Adipocyte (in vitro differentiated cells): ENCODE measurements around the gene HS6ST1.

ENCODE experiments used
- DNase-seq: peaks from one replicate; pipeline ENCODE4 v3.0.0-alpha.2; 2015; ENCODE audit warnings: low read depth
- H3K27me3 ChIP-seq: replicated peaks from 2 replicates; pipeline ENCODE4 v1.7.0; 2013; ENCODE audit warnings: mild to moderate bottlenecking, low read length, moderate library complexity; ENCODE audit not compliant: control insufficient read depth, insufficient read depth
- H3K36me3 ChIP-seq: 2 replicates; pipeline ENCODE4 v1.7.0; 2013; ENCODE audit warnings: low read length, mild to moderate bottlenecking, moderate library complexity; ENCODE audit not compliant: control insufficient read depth, insufficient read depth, severe bottlenecking
- H3K4me1 ChIP-seq: 2 replicates; pipeline ENCODE4 v1.7.0; 2013; ENCODE audit warnings: mild to moderate bottlenecking, low read length, moderate library complexity; ENCODE audit not compliant: control insufficient read depth, insufficient read depth
- H3K4me3 ChIP-seq: 2 replicates; pipeline ENCODE4 v1.7.0; 2013; ENCODE audit warnings: mild to moderate bottlenecking, low read length, moderate library complexity
- H3K9ac ChIP-seq: 2 replicates; pipeline ENCODE4 v1.7.0; 2013; ENCODE audit warnings: mild to moderate bottlenecking, low read length, moderate library complexity
- H3K9me3 ChIP-seq: 2 replicates; pipeline ENCODE4 v1.7.0; 2013; ENCODE audit warnings: mild to moderate bottlenecking, low read length, moderate library complexity; ENCODE audit not compliant: control insufficient read depth

Gene HS6ST1

DNA sequence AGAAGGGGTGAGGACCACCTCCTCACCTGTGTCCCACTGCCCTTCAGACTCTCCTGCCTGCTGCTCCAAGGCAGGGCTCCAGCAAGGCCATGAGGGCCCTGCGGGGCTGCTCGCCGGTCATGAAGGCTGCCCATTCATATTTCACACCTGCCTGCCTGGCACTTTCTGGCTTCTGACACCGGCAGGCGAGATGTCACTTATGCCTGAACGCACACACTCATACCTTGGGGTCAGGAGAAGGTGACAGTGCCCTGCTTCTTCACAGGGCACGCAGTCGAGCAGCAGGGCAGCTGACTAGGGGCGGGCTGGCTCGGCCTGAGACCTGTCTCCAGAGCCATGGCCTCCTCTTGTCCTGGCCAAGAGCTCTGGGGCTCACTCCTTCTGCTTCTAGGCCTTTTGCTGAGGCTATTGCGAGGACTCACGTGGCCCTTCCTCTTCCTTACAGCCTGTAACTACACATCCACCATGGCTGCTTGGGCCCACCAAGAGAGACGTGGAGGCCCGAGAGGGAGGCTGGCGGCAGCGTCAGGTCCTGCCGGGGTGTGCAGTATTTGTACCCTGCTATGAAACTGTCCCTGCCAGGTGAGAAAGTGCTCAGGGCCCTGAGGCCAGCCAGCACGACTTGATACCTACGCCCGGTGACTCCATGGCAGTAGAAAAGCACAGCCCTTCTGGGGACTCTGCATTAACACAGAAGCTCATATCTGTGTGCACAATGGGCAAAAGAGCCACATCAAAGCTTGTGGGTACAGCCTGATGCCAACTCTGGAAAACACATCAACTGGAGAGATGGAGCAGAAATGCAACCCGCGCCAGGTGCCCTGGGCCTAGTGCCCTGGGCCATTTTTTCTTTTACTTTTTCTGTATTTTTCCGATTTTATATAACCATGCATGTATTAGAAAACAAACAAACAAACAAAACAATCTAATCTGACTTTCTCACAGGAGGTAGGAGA is 30.6 kb downstream of the HS6ST1 start:
- Histone ChIP-seq H3K9me3 (no peaks in the 10 kb centered on the region), H3K9ac (no peak overlapping the region), H3K4me1 (no peaks in the 10 kb centered on the region), H3K27me3 (no peaks in the 10 kb centered on the region), H3K36me3 (peaks cover 16% of the 10 kb centered on the region), H3K4me3 (no peak overlapping the region)
- DNase-seq: no peak

DNA sequence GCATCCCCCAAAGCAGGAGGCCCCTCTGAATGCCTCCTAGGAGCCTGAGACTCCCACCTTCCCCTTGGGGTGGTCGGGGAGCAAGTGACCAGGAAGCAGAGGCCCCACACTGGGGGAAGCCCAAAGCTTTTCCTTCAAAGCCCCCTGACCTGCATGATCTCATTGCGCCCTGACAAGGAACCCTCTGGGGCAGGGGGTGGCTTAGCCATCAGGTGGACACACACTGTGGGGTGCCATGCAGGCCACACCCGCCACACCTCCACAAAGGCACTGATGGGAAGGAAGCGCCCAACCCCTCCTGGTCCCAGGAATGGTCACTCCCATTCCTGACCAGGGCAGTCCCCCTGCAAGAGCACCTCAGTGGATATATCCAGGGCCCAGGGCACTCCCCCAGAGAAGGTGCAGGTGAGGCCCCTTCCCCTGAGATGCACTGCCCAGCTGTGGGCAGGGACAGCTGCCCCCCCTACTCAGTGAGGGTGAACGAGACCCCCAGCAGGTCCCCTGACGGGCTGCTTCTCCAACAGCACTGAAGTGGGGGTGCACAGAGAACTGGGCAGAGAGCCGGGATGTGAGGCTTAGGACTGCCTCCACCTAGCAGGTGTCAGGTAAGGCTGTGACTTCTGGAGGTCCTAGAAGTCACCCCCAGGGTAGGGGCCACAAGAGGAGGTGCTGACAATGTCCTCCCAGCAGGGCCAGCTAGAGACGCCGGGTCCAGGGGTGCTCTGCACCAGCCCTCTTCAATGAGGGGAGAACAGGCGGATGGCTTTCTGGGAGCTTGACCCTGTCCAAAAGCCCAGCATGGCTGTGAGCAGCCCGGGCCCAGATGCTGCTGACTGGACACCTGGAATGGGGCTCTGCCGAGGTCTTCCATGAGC is 31.5 kb downstream of the HS6ST1 start:
- Histone ChIP-seq H3K4me3 (no peak overlapping the region), H3K36me3 (peaks cover 16% of the 10 kb centered on the region), H3K27me3 (no peaks in the 10 kb centered on the region), H3K4me1 (peaks cover under 1% of the 10 kb centered on the region), H3K9ac (no peak overlapping the region), H3K9me3 (no peaks in the 10 kb centered on the region)
- DNase-seq: no peak

DNA sequence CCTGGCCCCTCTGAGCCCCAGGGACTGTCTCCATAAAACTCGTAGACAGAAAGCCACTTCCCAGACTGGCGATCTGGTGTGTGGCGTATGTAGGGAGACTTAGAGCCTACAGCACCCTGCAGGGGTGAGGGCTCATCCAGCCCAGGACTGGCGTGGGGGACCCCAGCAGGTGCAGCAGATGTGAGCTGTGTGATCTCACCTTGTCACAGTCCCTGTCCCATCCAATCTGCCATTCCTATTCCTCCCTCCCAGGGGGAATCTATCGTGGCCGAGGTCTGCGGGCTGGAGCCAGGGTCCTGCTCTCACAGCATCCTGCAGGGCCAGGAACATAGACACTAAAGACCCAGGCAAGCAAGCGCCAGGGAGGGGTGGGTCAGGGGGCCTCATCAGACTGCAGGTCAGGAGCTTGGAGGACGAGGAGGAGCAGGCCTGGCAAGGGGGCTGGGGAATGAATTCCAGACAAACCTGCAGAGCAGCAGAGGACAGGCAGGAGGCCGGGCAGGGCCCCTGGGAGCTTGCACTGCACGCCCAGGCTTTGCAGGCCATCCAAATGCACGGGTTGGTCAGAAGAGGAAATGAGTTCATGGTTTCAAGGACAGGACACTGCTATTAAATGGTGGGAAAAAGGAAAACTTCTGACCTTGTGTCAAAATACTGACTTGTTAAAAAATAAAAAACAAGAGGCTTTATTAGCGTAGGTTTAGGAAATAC is 32.5 kb downstream of the HS6ST1 start:
- peaks cover 9% of the 10 kb centered on the region for H3K4me1 ChIP-seq
- H3K36me3 ChIP-seq: peaks cover 16% of the 10 kb centered on the region
- no peak overlapping the region for H3K4me3 ChIP-seq
- H3K9me3 ChIP-seq: no peaks in the 10 kb centered on the region
- H3K9ac ChIP-seq: no peak overlapping the region
- H3K27me3 ChIP-seq: no peaks in the 10 kb centered on the region
- DNase-seq: no peak

DNA sequence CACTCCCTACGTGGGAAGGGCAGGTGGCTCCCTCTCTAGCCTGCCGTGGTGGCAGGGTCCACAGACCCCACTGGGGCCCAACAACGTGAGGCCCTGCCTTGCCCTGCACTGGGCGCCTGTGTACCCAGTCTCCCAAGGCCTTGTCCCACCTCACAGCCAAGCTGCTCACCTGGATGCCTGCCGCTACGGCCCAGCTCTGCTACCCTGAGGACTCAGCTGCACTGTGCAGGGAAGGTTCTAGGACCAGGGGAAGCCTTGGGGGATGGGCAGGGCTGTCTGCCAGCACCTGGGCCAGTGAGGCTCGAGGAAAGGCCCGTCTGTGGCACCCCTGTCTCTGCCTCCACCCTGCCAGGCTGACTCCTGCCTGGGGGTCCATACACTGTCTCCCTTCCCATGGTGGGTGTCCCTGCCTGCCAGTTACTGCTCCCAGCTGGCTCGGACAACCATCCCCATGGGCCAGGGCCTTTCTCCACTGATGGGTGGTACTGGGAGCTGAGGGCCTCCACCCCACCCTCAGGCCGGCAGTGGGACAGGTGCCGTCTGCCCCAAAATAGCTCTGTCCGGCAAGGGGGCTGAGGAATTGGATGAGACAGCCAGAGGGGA is 33.2 kb downstream of the HS6ST1 start:
- Histone ChIP-seq H3K4me3 (no peak overlapping the region), H3K9ac (no peak overlapping the region), H3K9me3 (no peaks in the 10 kb centered on the region), H3K4me1 (peaks cover 12% of the 10 kb centered on the region), H3K27me3 (no peaks in the 10 kb centered on the region), H3K36me3 (peaks cover 16% of the 10 kb centered on the region)
- DNase-seq: no peak

DNA sequence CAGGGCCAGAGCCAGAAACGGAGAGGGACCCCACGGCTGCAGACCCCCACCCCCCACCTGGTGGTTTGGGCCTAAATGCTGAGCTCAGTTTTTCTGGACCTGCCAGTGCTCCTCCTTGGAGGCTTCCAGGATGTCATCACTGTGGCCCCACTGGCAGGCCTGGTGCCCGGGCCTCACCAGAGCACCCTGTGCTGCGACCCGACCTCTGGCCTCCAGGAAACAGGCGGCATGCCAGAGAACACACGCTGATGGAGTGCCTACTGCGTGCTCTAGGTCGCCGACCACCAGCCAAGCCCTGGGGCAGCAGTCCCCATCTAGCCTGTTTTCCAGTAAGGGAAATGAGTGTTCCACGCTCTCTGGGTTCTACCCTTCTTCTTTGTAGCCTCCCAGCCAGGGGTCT is 33.8 kb downstream of the HS6ST1 start:
- Histone ChIP-seq H3K9me3 (no peaks in the 10 kb centered on the region), H3K36me3 (peaks cover 16% of the 10 kb centered on the region), H3K9ac (no peak overlapping the region), H3K4me1 (peaks cover 12% of the 10 kb centered on the region), H3K27me3 (no peaks in the 10 kb centered on the region), H3K4me3 (no peak overlapping the region)
- DNase-seq: no peak

DNA sequence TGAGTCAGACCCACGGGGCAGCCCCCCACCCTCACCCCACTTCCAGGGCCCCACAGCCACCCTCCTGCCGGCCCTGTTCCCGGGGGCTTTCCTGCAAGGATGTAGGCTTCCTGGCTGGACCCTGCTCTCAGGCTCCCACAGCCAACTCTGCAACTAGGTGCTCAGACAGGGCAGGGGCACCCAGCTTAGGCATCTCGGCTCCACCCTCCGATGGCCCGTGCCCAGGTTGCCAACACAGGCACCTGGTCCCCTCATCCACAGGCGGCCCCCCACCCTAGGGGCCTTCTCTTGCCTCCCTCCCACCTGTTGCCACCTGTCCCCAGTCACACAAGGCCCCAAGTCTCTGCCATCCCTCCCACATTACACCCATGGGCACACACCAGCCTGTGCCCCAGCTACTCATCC is 34.6 kb downstream of the HS6ST1 start:
- Histone ChIP-seq H3K27me3 (no peaks in the 10 kb centered on the region), H3K9me3 (no peaks in the 10 kb centered on the region), H3K9ac (no peak overlapping the region), H3K4me1 (peaks cover 12% of the 10 kb centered on the region), H3K4me3 (no peak overlapping the region), H3K36me3 (peaks cover 16% of the 10 kb centered on the region)
- DNase-seq: no peak

DNA sequence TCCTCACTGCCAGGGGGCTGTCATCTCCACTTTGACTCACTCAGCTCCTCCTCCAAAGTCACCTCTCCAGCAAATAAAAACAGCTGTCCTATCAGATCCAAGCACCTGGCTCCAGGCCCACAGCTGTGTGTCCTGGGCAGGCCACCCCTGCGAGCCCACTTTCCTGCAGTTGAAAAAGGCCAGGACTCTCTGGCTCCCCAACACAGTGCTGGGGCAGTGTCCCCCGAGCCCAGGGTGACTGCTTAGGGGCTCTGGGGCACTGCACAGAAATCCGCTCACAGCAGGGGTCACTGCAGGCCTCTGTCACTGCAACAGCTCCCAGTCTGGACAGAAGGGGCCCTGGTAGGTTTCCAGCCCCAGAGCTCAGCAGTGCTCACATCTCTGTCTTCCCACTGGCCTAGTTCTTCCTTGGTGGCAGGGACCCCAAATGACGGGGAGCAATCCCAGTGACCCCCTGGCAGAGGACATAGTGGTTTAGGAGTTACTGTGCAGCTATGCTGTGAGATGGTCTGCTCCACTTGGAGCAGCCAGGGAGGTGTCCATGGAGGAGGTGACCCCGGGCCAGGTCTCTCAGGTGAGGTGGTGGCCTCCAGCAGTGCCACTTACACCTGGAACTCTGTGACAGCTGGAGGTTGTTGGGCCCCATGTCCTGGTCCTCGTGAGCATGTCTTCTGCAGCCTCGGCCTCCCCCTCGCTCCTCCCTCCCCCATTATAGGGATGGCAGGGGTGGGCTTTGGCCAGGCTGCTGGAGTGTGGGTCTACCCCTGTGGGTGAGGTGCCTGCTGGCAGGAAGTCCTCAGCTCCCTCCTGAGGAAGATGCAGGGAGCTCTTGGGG is 35.5 kb downstream of the HS6ST1 start:
- DNase-seq: no peak
- H3K36me3 ChIP-seq: peaks cover 14% of the 10 kb centered on the region
- H3K27me3 ChIP-seq: no peaks in the 10 kb centered on the region
- H3K4me3 ChIP-seq: no peak overlapping the region
- H3K9me3 ChIP-seq: no peaks in the 10 kb centered on the region
- H3K9ac ChIP-seq: no peak overlapping the region
- peaks cover 12% of the 10 kb centered on the region for H3K4me1 ChIP-seq

DNA sequence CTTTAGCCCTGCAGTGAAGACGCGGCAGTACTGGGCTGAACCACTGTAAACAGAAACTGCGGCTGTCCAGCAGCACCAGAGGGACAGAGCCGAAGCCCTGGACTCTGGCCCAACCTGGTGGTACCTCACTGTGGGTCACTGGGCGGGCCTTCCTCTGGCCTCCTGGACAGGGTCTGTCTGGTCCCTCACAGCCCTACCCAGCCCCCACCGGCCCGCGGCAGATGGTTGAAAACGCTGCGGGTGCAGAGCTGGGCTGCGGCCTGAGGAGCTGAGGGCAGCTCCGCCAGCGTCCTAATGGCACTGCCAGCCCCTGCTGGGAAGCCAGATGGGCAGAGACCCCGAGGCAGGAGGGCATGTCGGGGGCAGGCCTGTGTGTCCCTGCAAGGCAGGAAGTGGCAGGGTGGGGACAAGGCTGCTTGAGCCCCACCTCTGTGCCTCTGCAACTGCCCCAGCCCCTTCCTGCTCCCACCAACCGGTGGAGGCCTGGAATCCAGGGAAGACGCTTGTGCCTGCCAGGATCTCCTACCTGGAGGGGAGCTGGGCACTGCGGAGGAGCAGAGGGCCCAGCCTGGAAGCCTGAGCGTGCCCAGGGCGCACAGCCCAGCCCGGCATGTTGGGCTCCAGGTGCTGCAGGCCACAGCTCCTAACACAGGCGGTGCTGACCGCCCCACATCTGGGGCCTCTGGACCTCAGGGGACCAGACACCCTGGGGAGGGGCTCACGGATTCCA is 36.3 kb downstream of the HS6ST1 start:
- no peaks in the 10 kb centered on the region for H3K27me3 ChIP-seq
- H3K4me3 ChIP-seq: no peak overlapping the region
- H3K9me3 ChIP-seq: no peaks in the 10 kb centered on the region
- peaks cover 13% of the 10 kb centered on the region for H3K36me3 ChIP-seq
- H3K4me1 ChIP-seq: peaks cover 12% of the 10 kb centered on the region
- DNase-seq: no peak
- no peak overlapping the region for H3K9ac ChIP-seq

DNA sequence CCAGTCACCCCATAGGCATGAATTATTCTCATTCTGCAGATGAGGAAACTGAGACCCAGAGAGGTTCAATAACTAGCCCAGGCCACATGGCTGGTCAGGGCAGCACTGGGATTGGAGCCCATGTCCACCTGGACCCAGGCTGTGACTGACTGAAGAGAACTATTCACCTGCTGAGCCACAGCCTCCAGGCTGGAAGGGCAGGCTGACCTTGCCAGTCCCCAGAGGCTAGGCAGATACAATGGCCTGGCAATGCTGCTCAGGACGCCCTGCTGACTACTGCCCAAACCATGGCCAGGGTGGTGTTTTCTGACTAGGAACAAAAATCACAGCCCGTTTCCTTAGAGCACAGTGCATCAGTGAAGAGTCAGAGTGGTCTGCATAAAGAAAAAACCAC is 36.8 kb downstream of the HS6ST1 start:
- H3K27me3 ChIP-seq: no peaks in the 10 kb centered on the region
- H3K36me3 ChIP-seq: peaks cover 14% of the 10 kb centered on the region
- H3K9me3 ChIP-seq: no peaks in the 10 kb centered on the region
- no peak overlapping the region for H3K4me3 ChIP-seq
- H3K9ac ChIP-seq: no peak overlapping the region
- peaks cover 12% of the 10 kb centered on the region for H3K4me1 ChIP-seq
- DNase-seq: no peak

DNA sequence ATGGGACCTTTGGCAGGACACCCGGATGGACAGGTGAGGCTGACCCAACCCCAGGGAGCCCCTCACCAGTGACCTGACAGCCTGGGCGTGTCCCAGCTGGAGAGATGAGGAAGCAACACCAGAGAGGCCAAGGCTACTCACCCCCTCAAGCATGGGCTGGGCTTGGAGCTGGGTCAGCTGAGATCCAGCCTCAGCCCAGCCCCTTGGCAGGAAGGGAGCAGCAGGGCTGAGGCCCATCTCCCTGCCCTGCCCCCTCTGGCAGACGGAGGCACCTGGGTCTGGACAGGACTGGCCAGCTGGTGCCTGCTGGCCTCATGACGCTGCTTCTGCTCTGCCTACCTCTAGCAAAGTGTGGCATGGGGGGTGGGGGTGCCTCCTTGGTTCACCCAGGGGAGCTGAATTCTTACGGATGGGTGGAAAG is 37.8 kb downstream of the HS6ST1 start:
- no peak for DNase-seq
- H3K27me3 ChIP-seq: no peaks in the 10 kb centered on the region
- H3K4me1 ChIP-seq: peaks cover 12% of the 10 kb centered on the region
- no peak overlapping the region for H3K9ac ChIP-seq
- H3K9me3 ChIP-seq: no peaks in the 10 kb centered on the region
- H3K4me3 ChIP-seq: no peak overlapping the region
- H3K36me3 ChIP-seq: peaks cover 16% of the 10 kb centered on the region
